Measurements from ENCODE around the gene PANK4.

The PANK4 gene

DNA sequence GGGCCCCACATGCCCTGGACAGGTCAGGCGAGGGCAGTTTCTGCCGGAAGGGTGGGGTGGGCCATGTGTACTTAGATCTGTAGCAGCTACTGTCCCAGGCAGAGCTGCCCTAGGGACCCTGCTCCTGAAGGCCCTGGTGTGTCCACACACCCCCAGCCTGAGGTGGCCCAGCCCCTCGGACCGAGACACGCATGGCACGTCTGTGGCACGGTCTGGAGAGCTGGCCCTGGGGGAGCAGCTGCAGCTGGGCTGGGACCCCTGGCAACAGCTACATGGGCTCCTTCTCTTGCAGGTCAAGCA, 24.6 kb downstream of the PANK4 start:
- in situ Hi-C loops (cut with HindIII; ENCODE audit: low sequenced_read_pairs) = no loop called here

DNA sequence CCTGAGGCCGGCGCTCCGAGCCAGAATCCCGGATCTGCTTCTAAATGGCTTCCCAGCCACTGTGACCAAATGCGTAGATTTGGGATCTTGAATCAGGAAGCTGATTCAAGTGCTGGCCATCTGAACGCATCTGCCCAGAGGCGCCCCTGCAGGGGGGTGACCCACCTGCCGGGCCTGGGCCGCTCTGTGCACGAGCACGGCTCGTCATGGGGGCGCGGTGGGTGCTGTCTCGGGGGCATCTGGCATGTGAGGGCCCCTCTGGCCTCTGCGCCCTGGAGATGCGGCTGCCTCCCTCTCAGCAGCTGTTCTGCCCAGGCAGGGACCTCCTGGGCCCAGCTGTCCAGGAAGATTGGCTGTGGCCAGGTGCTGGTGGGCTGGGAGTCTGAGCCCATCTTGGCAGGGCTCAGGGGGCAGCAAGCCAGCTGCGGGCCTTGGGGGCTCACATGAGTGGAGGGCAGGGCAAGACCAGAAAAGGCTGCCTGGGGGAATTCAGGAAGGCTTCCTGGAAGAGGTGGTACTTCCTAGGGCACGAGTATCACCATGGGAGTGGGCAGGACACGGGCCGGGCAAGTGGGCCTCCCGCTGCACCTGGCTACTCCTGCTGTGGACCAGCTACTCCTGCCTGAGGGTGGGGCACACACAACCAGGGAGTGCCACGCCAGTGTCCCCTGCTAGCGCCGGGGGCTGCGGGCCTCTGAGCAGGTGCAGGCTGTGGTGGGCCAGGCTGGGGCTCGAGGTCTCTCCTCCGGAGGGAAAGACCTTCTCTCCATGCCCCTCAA, 25.2 kb downstream of the PANK4 start:
- in situ Hi-C loops (cut with HindIII; ENCODE audit: low sequenced_read_pairs) = no loop called here

DNA sequence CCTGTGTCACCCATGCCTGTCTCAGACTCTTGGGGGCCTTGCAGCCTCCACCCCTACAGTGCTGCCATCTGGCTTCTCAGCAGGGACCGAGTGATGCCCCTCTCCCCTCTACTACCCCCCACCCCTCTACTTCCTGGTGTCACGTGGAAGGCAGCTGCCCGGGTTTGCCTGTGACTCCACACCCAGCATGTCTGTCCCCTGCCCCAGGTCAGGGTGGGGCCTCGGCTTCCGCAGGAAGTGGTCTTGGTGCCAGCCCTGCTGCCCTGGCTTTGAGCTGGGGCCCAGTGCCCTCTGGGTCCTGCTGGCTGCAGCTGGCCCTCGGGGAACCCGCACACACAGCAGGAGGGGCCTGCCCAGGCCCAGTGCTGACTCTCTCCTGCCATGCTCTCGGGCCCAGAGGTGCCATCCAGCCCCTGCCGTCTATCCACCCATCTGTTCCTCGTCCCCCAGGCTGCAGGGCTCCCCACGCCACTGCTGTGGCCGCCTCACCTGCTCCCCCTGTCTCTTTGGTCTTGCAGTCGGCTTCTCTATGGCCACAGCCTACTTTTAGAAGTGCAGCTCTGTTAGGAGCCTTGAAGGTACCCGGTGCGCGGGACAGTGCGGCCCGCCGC, 26.3 kb downstream of the PANK4 start:
- in situ Hi-C loops (cut with HindIII; ENCODE audit: low sequenced_read_pairs) = no loop called here

DNA sequence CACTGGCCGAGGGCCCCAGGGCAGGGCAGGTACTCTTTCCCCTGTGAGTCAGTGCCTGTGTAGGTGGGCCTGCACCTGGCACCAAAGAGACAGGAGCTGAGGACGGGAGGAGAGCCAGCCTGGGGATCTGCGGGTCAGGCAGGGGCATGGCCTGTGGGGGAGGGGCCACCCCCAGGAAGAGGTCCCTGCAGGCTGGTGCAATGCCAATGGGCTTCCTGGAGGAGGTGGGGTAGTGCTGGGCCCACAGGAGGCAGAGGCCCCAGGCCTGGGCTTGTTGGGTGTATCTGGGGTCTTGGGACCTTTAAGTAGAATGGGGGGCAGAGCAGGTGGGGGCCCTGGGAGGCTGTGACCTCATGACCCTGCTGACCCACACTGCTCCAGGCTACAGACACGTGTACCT, 27.1 kb downstream of the PANK4 start:
- in situ Hi-C loops (cut with HindIII; ENCODE audit: low sequenced_read_pairs) = no loop called here

DNA sequence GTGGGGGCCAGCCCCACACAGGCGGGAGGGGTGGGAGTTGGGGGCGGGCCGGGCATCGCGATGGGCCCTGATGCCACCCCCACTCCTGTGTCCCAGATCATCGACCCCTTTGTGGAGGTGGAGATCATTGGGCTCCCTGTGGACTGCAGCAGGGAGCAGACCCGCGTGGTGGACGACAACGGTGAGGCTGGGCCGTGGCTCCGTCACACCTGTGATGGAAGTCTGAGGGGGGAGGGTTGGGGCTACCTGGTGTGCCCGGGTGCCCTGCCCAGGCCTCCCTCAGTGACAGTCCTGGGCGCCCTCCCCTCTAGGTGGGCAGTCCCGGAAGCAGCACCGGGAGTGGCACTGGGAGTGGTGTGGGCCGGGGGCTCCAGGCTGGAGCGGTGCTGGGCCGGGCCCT, 27.7 kb downstream of the PANK4 start:
- in situ Hi-C loops (cut with HindIII; ENCODE audit: low sequenced_read_pairs) = no loop called here

DNA sequence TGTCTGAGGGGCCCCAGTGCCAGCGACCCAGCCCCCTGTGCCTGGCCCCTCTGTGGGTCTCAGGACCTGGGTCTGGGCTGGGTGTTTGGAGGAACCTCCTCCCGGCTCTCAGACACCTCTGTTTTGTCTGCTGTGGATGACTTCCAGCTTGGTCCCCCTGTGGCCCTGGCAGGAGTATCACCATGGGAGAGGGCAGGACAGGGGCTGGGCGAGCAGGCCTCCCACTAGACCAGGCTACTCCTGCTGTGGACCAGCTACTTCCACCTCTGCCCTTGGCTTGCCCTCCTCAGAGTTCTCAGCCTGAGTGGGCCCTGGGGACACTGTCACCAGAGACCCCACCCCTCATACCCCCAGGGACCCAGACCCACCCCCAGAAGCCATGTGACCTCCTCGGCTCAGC, 28.5 kb downstream of the PANK4 start:
- in situ Hi-C loops (cut with HindIII; ENCODE audit: low sequenced_read_pairs) = no loop called here

DNA sequence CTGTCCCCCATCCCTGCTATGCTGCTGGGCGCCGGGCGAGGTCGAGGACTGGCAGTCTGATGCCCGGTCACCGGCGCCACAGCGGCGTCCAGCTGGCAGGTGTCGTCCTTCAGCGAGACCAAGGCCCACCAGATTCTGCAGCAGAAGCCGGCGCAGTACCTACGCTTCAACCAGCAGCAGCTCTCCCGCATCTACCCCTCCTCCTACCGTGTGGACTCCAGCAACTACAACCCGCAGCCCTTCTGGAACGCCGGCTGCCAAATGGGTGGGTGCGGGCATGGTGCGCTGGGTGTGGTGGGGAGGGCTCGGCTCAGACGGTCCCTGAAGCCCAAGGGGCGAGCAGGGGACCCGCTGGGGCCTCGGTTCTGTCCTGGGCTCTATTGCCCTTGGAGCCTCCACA, 29.6 kb downstream of the PANK4 start:
- in situ Hi-C loops (cut with HindIII; ENCODE audit: low sequenced_read_pairs) = no loop called here

DNA sequence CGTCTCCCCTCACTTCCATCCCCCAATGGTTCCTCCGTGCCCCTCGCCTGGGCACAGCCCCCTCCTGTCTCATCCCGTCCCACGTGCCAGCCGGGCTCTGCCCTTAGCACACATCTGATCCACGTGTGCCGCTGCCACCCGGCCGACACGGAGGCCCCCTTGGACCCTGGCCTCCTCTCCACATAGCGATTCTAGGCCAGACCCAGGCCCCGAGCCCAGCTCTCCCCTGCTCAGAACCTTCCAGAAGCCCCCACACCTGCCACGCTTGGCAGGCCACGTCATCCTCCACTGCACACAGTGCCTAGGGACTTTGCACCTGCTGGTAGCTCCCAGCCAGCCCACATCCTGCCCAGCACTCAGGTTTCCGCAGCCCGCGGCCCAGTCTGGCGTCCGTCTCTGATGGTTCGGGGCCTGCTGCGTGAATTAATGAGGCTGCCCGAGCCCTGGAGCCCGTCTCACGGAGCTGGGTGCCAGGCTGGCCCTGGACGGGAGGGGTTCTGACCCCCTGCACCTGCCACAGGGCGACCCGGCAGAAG, 30.2 kb downstream of the PANK4 start:
- in situ Hi-C loops (cut with HindIII; ENCODE audit: low sequenced_read_pairs) = no loop called here

DNA sequence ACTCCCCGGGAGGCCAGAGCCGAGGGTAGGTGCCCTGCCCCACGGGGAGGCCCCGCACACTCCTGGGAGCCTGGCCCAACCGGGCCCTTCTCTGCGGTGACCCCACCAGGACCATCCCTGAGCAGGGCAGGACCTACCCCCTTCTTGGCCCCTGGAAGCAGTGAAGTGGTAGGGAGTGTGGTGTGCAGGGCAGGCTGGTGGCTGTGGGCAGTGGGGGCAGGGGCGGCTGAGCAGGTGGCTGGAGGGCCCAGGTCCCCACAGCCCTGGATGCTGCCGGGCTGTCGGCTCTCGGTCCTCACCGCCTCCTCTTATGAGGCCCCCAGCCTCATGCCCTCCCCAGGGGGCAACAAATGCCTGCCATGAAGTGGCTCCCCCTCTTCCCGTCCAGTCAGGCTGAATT, 30.9 kb downstream of the PANK4 start:
- in situ Hi-C loops (cut with HindIII; ENCODE audit: low sequenced_read_pairs) = no loop called here

DNA sequence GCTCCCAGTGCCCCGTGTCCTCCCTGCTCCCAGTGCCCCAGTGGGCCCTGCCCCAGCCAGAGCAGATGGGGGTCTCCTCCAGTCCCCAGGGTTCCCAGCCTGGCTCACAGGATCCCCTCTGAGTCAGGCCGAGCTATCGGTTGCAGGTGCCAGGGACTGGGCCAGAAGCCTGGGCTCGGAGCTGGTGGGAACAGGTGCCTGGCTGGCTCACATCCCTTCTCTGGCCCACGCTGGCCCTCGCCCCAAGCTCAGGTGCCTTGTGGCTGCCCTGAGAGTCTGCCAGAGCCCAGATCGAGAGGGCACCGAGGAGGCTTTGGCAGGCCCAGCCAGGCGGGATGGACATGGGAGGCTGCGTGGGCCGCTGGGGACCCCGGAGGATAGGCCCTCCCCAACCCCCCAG, 31.4 kb downstream of the PANK4 start:
- in situ Hi-C loops (cut with HindIII; ENCODE audit: low sequenced_read_pairs) = no loop called here

DNA sequence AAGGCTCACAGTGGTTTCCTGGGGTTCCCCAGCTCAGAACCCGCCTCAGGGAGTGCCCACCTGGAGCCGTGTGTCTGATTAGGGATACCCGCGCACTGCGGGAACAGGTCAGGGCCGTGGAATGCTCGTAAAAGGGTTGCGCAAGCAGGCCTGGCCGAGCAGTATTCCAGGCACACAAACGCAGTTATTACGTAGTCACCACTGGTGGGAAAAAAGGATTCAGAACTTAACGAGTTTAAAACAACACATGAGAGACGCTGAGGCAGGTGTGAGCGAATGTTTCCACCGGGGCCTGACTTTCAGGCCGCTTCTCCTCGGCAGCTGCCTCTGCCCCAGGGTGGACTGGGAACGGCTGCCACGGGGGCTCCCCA, 32.1 kb downstream of the PANK4 start:
- in situ Hi-C loops (cut with HindIII; ENCODE audit: low sequenced_read_pairs) = no loop called here

DNA sequence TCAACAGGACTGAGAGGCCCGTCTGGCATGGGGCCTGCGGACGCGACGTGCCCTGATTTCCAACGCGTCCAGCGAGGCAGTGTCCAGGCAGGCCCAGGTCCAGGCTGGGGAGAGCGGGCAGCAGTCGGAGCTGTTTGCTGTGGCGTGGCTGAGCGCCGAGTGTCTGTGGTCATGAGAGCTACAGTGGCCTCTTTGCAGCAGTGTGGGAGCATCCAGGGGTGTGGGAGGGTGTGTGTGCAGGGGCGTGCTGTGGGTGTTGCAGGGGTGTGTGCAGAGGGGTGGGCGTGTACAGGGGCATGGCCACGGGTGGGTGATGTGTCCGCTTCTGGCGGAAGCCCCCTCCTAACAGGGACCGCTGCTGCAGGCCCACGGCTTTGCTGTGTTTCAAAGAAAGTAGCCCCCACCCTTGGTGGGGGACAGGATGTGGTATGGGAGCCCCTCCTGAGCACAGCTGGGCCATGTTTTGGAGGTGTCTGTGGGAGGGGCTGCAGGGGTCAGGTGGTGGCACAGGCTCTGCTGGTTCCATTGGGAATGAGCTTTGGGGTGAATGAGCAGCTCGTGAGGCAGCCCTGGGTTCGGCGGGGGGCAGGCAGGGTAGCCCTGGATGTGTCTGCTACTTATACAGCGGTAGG, 32.6 kb downstream of the PANK4 start:
- in situ Hi-C loops (cut with HindIII; ENCODE audit: low sequenced_read_pairs) = no loop called here

DNA sequence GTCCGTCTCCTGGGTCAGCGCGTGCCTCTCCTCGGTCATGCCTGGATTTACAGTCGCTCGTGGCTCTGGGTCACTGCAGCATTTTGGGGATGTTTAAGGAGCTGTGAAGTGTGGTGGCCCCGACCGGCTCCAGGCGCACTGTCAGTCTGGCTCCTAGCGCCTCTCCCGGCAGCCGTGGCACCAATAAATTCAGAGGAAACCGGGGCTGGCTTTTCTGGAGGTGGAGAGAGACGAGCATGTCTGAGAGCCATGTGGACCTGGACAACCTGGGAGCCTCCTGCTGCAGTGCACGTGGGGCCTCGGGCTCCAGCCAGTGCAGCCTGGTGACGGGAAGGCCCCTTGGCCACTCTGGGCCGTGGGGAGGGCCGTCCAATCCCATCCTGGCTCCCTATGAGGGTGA, 33.2 kb downstream of the PANK4 start:
- in situ Hi-C loops (cut with HindIII; ENCODE audit: low sequenced_read_pairs) = no loop called here

DNA sequence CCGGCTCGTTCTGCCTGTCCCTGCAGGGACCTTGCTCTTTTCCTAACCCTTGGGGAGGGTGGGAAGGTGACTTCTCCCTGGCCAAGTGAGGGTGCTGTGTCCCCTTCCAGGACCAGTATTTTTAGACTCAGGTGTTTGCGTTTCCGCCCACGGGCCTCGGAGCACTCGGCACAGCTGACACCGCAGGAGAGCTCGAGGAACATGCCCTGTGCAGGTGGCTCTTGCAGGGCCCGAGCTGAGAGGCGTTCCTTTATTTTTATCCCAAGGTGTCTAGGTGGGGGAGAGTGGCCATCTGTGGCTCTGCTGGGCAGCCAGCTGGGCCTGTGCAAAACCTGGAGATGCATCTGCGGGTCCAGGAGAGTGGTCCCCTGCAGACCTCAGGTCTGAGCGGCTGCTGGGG, 34.3 kb downstream of the PANK4 start:
- in situ Hi-C loops (cut with HindIII; ENCODE audit: low sequenced_read_pairs) = no loop called here

DNA sequence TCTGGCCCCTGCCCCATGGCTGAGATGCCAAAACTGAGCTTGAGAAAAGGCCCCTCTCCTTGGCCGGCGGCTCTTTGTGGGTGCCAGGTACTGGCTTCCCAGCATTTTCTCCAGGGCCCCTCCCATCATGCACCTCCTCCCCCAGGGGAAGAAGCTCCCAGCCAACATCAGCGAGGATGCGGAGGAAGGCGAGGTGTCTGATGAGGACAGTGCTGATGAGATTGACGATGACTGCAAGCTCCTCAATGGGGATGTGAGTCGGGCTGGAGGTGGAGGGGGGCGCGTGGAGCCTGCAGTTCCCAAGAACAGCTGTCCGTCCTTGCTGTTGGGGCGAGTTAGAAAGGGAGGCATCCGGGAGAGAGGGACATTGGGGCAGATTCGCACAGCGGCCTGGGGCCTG, 36.8 kb downstream of the PANK4 start:
- in situ Hi-C loops (cut with HindIII; ENCODE audit: low sequenced_read_pairs) = loop anchor here (5.0 kb wide), 2 partner anchors 67 to 292 kb away; no protein-coding TSS in a partner anchor

DNA sequence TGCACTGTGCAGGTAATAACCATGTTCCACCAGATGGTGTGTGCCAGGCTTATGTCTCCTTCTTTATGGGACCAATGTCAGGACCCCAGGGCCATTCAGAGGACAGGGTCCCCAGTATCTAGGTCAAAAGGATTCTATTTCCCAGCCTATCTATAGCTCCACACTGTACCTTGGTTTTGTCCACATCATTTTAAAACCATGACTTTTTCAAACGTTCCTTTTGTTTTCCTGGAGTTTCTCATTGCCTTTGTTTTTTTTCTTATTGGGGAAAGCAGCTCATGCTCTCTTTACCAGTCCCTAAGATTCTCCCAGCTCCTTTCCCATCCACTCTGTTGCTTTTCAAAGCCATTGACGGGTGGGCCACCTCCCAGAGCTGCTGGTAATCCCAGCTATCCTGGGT, 37.7 kb downstream of the PANK4 start:
- in situ Hi-C loops (cut with HindIII; ENCODE audit: low sequenced_read_pairs) = loop anchor here (5.0 kb wide), 2 partner anchors 66 to 291 kb away; no protein-coding TSS in a partner anchor

DNA sequence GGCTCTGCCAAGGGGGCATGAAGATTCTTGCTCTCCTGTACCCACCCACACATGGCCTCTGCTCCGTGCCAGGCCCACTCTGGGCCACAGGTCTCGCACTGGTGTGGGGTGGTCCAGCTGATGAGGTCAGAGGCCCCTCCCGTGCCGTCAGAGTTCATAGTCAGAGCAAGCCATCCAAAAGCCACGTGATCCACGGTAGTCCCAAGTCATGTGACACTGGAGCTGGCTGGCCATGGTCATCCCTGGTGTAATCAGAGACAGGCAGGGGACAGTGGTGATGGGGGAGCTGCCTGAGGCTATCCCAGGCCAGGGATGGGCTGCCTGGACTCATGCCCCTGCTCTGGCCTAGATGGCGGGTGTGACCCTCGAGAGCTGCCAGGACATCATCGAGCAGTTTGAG, 39.8 kb downstream of the PANK4 start:
- in situ Hi-C loops (cut with HindIII; ENCODE audit: low sequenced_read_pairs) = loop anchor here (5.0 kb wide), 2 partner anchors 64 to 289 kb away; no protein-coding TSS in a partner anchor

DNA sequence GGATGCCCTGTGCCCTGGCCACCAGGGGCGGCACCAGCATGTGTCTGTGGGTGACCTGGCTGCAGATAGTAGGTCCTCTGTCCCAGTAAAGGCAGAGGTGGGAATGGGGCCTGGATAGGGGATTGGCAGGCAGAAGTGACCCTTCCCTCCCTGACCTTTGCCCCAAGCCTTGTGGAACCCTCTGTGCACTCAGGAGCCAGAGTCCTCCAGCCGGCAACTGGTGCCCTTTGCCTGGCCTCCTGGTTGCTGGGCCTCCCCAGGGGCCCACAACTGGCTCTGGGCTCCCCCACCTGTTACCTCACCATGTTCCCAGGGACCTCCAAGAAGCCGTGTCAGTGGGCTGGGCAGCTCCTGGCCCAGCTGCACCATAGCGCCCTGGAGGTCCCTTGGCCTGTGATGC, 40.4 kb downstream of the PANK4 start:
- in situ Hi-C loops (cut with HindIII; ENCODE audit: low sequenced_read_pairs) = loop anchor here (5.0 kb wide), 2 partner anchors 64 to 289 kb away; no protein-coding TSS in a partner anchor

DNA sequence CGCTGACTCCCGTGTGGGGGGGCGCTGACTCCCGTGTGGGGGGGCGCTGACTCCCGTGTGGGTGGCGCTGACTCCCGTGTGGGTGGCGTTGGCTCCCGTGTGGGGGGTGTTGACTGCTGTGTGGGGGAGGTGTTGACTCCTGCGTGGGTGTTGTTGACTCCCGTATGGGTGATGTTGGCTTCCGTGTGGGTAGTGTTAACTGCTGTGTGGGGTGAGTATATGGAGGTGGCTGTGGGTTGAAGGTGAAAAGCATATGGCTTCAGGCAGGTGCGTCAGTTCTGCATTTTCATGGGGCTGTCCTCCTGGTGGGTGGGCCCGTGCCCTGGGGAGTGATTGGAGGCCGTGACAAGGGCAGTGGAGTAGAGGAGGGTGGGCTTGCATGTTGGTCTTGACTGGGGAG, 42.4 kb downstream of the PANK4 start:
- in situ Hi-C loops (cut with HindIII; ENCODE audit: low sequenced_read_pairs) = no loop called here

DNA sequence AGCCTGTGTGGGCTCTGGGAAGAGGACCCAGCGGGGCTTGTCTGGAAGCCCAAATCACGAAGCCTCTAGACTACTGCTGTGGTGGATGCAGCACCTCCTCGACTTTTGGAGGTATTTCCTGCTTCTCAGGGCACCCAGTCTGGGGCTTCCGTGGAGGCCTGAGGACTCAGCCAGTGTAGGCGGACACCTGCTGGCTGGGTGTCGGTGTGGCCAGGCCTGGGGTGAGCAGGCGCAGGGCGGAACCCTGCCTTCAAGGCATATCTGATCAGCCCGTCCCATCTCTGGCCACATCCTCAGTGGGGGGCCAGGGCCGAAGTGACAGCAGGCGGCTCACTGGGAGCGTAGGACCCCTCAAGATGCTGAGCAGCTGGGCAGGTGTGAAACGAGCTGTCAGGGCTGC, 43.4 kb downstream of the PANK4 start:
- in situ Hi-C loops (cut with HindIII; ENCODE audit: low sequenced_read_pairs) = no loop called here

DNA sequence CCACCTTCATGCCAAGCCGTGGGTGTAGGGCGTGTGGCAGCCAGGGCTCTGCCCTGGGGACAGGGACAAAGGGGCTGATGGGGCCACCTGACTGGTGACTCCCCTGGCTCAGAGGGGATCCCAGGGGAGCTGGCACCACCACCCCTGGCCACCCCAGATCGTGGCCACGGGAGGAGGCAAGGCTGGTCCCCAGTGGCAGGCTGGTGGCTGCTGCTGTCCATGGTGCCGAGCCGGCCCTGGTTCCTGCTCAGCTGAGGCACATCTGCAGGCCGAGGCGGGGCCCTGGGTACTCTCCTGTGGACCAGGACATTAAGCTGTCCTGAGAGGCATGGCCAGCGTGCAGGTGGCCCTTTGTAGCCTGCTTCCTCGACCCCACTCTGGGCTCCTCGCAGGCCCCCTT, 43.8 kb downstream of the PANK4 start:
- in situ Hi-C loops (cut with HindIII; ENCODE audit: low sequenced_read_pairs) = no loop called here

DNA sequence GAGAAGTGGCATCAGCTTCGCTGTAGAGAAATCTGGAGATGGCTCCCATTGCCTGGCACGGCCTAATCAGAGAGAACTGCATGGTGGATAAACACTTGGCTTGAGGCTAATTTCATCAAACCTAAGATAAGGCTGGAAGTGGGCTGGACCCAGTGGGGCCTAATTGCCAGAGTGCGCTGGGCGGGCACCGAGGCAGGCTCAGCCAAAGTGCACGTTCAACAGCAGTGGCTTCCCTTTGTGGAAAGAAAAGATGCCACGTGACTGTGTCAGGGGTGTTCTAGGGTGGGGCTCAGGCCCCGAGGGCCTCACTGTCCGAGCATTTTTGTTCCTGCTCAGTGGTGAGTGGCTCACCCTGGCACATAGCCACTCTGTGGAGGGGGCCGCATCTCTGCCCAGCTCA, 44.5 kb downstream of the PANK4 start:
- in situ Hi-C loops (cut with HindIII; ENCODE audit: low sequenced_read_pairs) = no loop called here

Measured in endothelial cell of hepatic sinusoid (primary cell).